GM18873 (cell line): Measurements from ENCODE around the gene RNF208.
"Not testable (repeated sequence)": the region's sequence is repeated elsewhere in the genome, so short reads cannot be mapped to it uniquely, and the experiment has no call there.

Experiments
- ATAC-seq: cut with Tn5 transposase; IDR thresholded peaks from one replicate; pipeline ENCODE4 v1.9.1; 2021; ENCODE audit warnings: mild to moderate bottlenecking, moderate library complexity, moderate number of reproducible peaks; ENCODE audit not compliant: unreplicated experiment, low FRiP score

The RNF208 gene

GRCh38 chr9:137240318-137240840 lies 18.3 kb upstream of the RNF208 start:
- ATAC-seq = peak; percentile 7

GRCh38 chr9:137239541-137240200 lies 17.6 kb upstream of the RNF208 start:
- ATAC-seq = not testable (repeated sequence)

DNA sequence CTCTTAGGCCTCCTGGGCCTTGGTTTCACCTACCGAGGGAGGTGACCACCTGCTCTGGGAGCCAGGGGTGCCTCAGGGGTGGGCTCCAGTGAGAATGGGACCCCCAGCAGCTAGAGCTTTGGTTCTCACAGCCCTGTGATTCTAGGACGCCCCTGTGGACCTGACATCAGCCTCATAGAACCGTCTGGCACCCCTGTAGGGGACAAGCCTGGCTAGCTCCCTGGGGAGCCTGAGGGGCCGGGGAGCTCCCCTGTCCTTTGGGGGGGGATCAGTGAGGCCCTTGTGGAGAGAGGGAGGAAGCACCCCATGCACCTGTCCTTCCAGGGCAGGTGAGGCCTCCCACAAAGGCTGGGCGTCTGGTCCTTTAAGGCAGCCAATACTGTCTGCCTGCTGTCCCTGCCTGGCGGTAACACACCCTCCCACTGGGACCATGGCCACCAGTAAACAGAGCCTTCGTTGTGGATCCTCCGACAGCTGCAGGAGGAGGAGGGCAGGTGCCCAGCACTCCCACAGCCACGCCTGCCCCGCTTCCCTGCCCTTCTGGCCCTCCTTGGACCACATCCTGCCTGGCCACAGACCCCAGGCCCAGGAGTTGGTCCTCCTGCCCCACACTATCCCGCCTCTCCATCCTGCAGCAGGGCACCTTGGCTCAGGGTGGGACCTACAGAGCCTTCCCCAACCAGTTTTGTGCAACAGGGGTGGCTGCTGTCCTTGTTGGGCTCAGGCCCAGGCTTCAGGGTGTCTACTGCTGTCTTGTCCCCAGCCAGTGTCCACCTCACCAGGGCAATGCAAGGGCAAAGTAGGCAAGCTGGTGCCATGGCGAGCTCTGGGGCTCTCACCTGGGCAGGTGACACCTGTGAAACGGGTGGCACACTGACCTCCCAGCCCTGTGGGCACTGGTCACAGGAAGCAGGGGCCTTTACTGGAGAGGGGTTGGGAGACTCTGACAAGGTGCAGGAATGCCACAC lies 16.0 kb upstream of the RNF208 start:
- no peak for ATAC-seq

DNA sequence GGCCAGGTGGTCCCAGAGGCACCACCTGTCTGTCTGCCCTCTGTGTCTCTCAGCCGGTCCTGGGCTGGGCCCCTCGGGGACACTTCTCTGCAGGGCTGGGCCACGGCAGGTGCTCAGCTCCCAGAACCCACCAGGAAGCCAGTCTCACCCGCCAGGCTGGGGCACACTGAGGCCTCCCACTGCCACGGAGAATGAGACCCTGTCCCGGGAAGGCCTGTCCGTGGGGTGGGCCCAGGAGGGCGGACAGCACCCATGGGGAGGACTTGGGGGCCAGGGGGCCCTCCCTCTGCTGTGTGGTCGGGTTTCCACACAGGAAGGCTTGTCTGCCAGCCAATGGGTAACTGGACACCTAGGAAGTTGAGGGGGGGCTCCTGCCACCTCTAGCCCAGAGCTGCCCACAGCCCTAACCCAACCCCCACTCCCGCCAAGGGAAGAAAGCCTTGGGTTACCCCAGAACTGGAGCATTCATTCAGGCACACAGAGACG lies 14.9 kb upstream of the RNF208 start:
- ATAC-seq = no peak

- ATAC-seq = no peak
Measured at GRCh38 chr9:137236238-137236935, 14.3 kb upstream of the RNF208 start.

DNA sequence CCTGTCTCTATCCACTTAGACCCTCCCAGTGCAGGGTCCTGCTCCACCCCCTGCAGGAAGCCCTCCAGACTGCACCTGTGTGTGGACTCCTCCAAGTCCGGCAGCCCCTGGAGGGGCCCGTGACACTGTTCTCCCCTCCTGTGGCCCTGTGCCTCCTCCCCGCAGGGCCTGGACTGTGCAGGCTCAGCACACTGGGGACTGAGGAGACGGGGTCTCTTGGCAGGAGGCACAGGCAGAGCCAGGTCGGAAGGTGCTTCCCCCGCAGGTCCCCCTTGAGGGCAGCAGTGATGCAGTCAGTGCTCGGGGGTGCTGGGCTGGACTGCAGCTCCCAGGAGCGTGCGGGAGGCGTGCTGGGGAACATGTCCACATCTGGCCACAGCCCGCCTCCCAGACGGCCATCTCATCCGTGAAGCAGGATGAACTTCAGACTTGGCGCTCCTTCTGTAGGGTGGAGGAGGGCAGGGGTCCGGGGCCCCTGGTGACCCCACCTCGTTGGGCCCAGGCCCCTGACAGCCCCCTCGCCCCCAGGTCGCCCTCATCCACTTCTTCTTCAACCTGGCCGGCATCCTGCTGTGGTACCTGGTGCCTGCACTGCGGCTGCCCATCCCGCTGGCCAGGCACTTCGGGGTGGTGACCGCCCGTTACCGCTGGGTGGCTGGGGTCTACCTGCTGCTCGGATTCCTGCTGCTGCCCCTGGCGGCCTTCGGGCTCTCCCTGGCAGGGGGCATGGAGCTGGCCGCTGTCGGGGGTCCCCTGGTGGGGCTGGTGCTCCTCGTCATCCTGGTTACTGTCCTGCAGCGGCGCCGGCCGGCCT lies 13.6 kb upstream of the RNF208 start:
- ATAC-seq = no peak

GRCh38 chr9:137234758-137235423 lies 12.9 kb upstream of the RNF208 start:
- no peak for ATAC-seq

GRCh38 chr9:137234055-137234697 lies 12.1 kb upstream of the RNF208 start:
- no peak for ATAC-seq

GRCh38 chr9:137233143-137233980 lies 11.3 kb upstream of the RNF208 start:
- no peak for ATAC-seq

- ATAC-seq = no peak
Measured at GRCh38 chr9:137232510-137232909, 10.5 kb upstream of the RNF208 start.

- ATAC-seq = no peak
Measured at GRCh38 chr9:137232101-137232500, 10.1 kb upstream of the RNF208 start.

DNA sequence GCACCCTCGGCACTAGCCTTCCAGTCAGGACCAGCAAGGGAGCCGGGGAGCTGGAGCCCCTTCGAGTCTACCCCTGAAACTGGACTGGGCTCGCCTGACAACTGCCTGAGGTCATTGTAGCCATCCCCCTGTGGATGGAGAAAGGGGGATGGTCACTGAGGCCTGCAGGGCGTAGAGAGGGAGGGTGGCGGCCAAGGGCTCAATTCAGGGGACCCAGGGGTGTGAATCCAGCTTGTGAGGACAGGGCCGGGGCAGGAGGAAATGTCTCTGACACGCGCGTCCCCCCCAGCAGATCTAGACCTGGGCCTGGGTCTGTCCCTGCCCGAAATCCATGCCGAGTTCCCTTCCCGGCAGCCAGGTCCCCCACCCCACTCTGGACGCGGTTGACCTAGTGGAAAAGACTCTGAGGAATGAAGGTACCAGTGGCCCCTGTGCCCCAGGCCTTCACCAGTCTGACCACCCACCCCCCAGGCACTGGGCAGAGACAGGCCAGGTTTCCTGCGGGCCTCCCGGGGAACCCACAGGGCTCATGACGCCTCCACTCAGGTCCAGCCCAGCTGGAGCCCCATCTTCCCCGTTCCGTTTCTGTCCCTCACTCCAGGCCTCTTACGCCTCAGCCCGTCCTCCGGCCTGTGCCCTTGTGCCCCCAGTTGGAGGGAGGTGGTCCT lies 9.5 kb upstream of the RNF208 start:
- no peak for ATAC-seq

DNA sequence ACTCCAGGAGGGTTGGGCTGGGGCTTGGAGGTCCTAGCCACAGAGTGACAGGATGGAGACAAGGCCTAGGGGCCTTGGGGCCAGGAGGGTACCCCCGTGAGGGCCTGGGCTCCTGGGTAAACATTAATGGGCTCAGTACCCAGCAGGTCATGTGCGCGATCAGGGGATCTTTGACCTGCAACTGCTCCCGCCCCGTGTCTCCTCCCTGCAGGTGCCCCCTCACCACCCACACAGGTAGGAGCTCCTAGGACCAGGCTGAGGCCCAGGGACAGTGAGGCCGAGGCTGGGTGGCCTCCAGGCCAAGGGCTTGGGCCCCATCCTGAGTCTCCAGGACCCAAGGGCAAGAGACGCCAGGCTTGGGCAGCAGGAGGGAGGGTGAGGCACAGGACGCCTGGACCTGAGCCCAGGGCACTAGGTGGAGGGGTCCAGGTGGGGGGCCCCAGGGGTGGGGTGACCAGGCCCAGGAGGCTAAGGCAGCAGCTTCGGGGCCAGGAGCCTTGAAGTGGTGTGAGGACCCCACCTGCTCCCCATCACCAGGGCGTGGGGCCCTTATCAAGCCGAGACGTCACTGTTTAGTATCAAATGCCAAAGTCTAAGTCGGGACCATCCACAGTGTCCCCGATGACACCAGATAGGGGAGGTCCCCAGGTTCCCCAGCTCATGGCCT lies 8.8 kb upstream of the RNF208 start, which contains the start of gene SLC34A3:
SLC34A3 (plus strand) TSS at position 197 of the 667 bp plus-strand sequence. CDS start 802 bp downstream, outside the sequence.
- no peak for ATAC-seq

GRCh38 chr9:137229903-137230704 lies 8.1 kb upstream of the RNF208 start:
- no peak for ATAC-seq

GRCh38 chr9:137228968-137229896 lies 7.2 kb upstream of the RNF208 start:
- no peak for ATAC-seq
